NCI-H187 (cell line): ENCODE results near the gene GSG1.
"Not testable (repeated sequence)": the region's sequence is repeated elsewhere in the genome, so short reads cannot be mapped to it uniquely, and the experiment has no call there.

Experiments
- DNase-seq, 2 experiments: peaks; one replicate each; lab custom pipeline; 2025; lab: John Stamatoyannopoulos, UW

GSG1 gene

GRCh38 chr12:13090054-13090453, 13.4 kb downstream of the GSG1 start:
- no peak for DNase-seq

DNA sequence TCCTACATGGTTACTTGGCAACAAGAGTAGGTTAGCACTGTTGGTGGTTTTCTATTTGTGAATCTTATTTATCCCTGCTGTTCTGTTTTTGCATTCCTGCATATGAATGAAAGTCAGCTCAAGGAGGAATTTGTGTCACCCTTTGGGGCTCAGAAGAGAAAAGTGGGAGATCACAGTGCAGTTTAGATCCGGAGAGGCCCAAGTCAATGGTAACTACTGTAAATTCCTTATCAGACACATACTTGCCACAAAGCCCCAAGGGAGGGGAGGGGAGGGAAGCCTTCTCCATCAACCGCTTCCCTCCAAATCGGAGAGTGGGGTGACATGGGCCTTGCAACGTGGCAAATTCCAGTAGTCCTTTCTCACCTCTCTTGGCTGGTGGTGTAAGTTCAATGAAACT, 15.0 kb downstream of the GSG1 start:
- no peak for DNase-seq

- no peak for DNase-seq
These were observed 15.7 kb downstream of the GSG1 start for GRCh38 chr12:13087766-13088165.

DNA sequence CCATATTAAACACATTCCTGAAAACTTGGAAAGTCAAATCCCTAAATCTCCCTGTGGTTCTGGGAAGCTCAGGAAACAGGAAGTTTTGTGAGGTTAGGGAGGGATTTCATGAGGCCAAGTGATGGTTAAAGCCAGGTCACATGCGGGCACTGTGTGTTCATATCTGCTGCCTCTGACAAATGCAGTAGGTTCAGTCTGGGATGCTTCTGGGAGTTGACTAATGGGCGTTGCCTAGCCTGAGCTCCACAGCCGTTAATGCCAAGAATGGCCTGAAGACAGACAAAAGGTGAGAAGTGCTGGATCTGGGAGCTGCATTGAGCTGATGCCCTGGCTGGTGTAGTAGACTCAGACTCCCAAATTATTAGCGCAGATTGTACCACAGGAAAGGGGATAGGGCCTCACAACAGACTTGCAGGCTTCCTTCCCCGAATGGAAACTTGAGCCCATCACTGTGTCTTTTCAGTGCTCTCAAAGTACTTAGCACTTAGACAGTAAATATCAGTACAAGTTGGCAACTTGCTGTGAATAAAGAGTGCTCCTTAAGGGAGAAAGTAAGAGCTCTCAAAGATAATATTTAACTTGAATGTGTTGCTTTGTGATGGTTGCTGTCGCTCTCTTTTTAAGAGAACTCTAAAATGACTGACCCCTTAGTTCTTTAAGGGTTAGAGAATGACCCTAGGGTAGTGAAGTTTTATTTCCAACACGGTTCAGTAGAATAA, 17.3 kb downstream of the GSG1 start:
- DNase-seq = no peak

DNA sequence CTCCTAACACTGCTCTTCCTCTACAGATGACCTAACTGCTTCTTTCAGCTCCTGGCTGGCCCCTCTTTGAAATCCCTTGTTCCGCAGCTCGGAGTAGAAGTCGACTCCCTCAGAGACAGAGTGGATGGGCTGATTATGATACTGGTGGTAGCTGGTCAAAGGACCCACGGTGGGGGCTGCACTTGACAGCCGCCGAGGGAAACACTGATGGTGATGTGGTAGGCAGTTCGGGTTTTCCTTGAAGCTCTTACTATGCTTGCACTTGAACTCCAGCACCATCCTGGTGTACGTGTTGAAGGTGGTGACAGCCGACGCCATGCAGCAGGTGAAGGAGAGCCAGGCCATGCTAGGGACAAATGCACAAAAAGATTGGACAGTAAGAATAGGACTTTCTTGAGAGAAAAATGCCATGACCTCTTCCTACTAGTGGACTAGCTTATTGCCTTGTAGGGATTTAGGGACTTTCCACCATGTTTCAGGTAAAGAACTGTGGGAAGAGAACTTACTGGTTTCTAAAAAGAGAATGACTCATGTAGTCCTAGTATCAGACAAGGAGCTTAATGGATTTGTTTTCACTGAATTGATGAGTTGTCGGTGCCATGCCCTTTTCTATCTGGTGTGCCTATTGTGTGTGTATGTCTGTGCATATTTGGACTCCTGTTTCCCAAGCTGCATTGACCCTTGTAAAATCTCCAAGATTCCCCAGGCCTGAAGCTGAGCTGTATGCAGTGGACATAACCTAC, 18.4 kb downstream of the GSG1 start:
- no peak for DNase-seq

DNA sequence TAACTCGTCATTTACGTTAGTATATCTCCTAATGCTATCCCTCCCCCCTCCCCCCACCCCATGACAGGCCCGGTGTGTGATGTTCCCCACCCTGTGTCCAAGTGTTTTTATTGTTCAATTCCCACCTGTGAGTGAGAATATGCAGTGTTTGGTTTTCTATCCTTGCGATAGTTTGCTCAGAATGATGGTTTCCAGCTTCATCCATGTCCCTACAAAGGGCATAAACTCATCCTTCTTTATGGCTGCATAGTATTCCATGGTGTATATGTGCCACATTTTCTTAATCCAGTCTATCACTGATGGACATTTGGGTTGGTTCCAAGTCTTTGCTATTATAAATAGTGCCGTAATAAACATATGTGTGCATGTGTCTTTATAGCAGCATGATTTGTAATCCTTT, 19.8 kb downstream of the GSG1 start:
- not testable (repeated sequence) for DNase-seq

GRCh38 chr12:13082861-13083260, 20.6 kb downstream of the GSG1 start:
- no peak for DNase-seq

GRCh38 chr12:13080266-13080665, 23.2 kb downstream of the GSG1 start:
- no peak for DNase-seq

GRCh38 chr12:13079440-13079906, 24.0 kb downstream of the GSG1 start:
- DNase-seq = no peak

GRCh38 chr12:13075786-13076570, 27.5 kb downstream of the GSG1 start:
- DNase-seq = no peak

DNA sequence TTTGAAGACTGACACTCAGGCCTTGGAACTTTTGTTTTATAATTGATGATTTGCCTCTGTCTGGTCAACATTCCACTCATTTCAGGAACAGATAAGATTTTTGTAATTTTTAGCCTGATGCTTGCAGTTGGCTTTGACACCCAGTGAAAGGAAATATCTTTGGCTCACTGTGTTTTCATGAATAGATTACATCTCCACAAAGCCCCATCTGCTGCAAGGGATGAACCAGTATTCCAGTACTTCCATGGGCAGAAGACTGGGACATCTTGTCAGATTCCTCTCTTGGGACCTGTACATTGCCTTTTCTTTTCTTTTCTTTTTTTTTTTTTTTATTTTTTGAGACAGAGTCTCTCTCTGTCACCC, 28.4 kb downstream of the GSG1 start:
- no peak for DNase-seq

- DNase-seq = no peak
These were observed 28.9 kb downstream of the GSG1 start for GRCh38 chr12:13074396-13075117.

- DNase-seq = no peak
These were observed 30.3 kb downstream of the GSG1 start for GRCh38 chr12:13073173-13073572.

GRCh38 chr12:13071305-13072280, 31.9 kb downstream of the GSG1 start:
- DNase-seq = peak in 1 of 2 experiments; percentile 33

- DNase-seq = no peak
These were observed 34.1 kb downstream of the GSG1 start for GRCh38 chr12:13069380-13069779.

- no peak for DNase-seq
These were observed 36.1 kb downstream of the GSG1 start for GRCh38 chr12:13067322-13067721.

DNA sequence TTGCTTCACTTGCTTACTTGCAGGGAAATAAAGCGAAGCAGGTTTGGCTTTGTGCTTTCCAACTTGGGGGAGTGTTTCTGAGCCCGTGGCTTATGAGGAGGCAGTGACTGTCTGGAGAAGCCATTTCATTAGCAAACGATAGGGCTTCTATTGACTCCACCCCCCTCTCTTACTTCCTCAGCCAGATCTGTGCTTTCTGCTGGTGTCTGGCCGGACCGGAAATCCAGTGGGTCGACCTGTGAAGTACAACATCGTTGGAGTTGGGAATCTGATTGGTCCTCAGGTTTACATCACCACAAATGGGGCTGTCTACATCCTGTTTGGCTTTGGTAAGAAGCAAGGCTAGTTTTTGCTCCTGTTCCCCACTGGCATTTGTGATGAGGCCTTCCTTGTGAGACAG, 37.0 kb downstream of the GSG1 start:
- DNase-seq = no peak

GRCh38 chr12:13066014-13066413, 37.5 kb downstream of the GSG1 start:
- no peak for DNase-seq

DNA sequence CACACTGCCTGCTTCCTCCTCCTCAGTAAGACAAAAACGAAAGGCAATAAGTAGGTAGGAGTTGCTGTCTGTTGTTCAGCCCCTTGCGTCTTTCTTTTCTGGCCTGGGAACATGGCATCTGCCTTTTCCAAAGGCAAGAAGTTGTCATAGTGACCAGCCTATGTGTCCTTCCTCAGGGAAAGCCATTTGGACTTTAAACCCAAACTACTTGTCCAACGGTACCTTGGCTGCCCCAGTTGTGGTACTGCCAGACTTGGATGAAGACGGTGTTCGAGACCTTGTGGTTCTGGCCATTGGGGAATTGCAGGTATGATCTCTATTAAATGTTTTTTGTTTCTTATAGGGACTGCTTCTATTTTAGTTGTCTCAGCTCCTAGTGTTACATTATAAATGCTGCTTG, 40.8 kb downstream of the GSG1 start:
- DNase-seq = no peak

DNA sequence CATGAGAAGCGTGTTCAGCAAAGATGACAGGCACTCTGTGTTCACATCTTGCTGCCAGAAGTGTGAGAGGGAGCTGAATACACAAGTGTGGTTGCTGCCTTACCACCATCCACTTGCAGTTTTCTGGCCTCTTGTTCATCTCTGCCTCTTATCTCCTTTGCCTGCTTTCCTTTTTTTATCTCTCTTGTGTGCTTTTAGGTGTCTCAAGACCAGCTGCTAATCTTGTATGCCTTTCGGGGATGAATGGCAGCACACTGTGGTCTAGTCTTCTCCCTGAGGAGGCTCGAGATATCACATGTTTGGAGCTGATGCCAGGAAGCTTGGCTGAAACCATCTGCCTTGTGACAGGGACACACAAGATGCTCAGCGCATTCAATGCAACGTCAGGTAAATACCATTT, 42.1 kb downstream of the GSG1 start:
- DNase-seq = no peak

DNA sequence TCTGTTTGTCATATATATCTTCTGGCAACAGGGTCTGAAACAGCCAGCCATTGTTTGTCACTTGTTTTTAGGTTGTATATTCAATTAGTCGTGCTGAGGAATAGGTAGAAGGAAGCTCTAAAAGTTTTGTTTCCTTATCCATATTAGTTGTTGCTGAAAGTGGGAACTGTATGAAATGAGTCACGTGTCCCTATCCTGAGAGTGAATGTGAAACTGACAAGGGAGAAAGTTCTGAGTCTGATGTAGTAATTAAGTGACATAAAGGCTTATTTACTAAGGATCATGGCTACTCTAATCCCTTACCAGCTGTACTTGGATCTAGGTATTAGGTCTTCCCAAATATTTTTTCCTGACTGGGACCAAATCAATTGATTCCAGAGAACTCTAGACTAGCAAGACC, 42.9 kb downstream of the GSG1 start:
- no peak for DNase-seq
